IPS-18c (cell line): ENCODE measurements around the gene SERPINA3.

Experiments used
- H3K4me3 ChIP-seq: 2 replicates; pipeline ENCODE4 v1.7.0; 2013; ENCODE audit warnings: low read depth, mild to moderate bottlenecking, low read length, moderate library complexity; ENCODE audit not compliant: insufficient read depth
- H3K9me3 ChIP-seq: one replicate; pipeline ENCODE4 v1.6.1; 2013; ENCODE audit warnings: mild to moderate bottlenecking, low read length, moderate library complexity; ENCODE audit not compliant: control insufficient read depth, insufficient read depth

SERPINA3 gene

GRCh38 chr14:94581127-94581999, 30.8 kb upstream of the SERPINA3 start, which contains the start of gene SERPINA5:
Gene SERPINA5 (plus strand): TSS chr14:94581426. CDS start chr14:94587363, 5,937 bp downstream.
- no peak within 1 kb of the TSS; the same call in 1 of the 2 replicates for H3K4me3 ChIP-seq
- peaks cover 4% of the 10 kb centered on the region for H3K9me3 ChIP-seq

- Histone ChIP-seq H3K9me3 (peaks cover 4% of the 10 kb centered on the region), H3K4me3 (no peak overlapping the region)
Measured at GRCh38 chr14:94582199-94582750, 29.9 kb upstream of the SERPINA3 start.

GRCh38 chr14:94582851-94583250, 29.3 kb upstream of the SERPINA3 start:
- H3K9me3 ChIP-seq: peaks cover 4% of the 10 kb centered on the region
- no peak overlapping the region for H3K4me3 ChIP-seq

- Histone ChIP-seq H3K9me3 (peaks cover 4% of the 10 kb centered on the region), H3K4me3 (no peak overlapping the region)
Measured at GRCh38 chr14:94583557-94583956, 28.6 kb upstream of the SERPINA3 start.

GRCh38 chr14:94584591-94585280, 27.5 kb upstream of the SERPINA3 start:
- Histone ChIP-seq H3K9me3 (peaks cover 2% of the 10 kb centered on the region), H3K4me3 (no peak overlapping the region)

- H3K4me3 ChIP-seq: no peak overlapping the region
- peaks cover 2% of the 10 kb centered on the region for H3K9me3 ChIP-seq
Measured at GRCh38 chr14:94586635-94587034, 25.6 kb upstream of the SERPINA3 start.

- H3K9me3 ChIP-seq: peaks cover 2% of the 10 kb centered on the region
- no peak overlapping the region for H3K4me3 ChIP-seq
Measured at GRCh38 chr14:94588311-94588710, 23.9 kb upstream of the SERPINA3 start.

- Histone ChIP-seq H3K9me3 (peaks cover 2% of the 10 kb centered on the region), H3K4me3 (no peak overlapping the region)
Measured at GRCh38 chr14:94591073-94591472, 21.1 kb upstream of the SERPINA3 start.

GRCh38 chr14:94591871-94592270, 20.3 kb upstream of the SERPINA3 start:
- no peak overlapping the region for H3K4me3 ChIP-seq
- peaks cover 2% of the 10 kb centered on the region for H3K9me3 ChIP-seq

GRCh38 chr14:94592457-94592856, 19.7 kb upstream of the SERPINA3 start:
- Histone ChIP-seq H3K9me3 (peaks cover 2% of the 10 kb centered on the region), H3K4me3 (no peak overlapping the region)

GRCh38 chr14:94593376-94593748, 18.8 kb upstream of the SERPINA3 start:
- H3K4me3 ChIP-seq: no peak overlapping the region
- H3K9me3 ChIP-seq: peaks cover 2% of the 10 kb centered on the region

GRCh38 chr14:94593749-94594431, 18.3 kb upstream of the SERPINA3 start:
- H3K9me3 ChIP-seq: peaks cover 2% of the 10 kb centered on the region
- H3K4me3 ChIP-seq: no peak overlapping the region

GRCh38 chr14:94594441-94594840, 17.8 kb upstream of the SERPINA3 start:
- Histone ChIP-seq H3K4me3 (no peak overlapping the region), H3K9me3 (peaks cover 2% of the 10 kb centered on the region)

GRCh38 chr14:94595912-94596311, 16.3 kb upstream of the SERPINA3 start:
- no peak overlapping the region for H3K4me3 ChIP-seq

GRCh38 chr14:94596361-94596760, 15.8 kb upstream of the SERPINA3 start:
- no peaks in the 10 kb centered on the region for H3K9me3 ChIP-seq
- H3K4me3 ChIP-seq: no peak overlapping the region

More at GRCh38 chr14:94595912-94596311, 16.3 kb upstream of the SERPINA3 start:
- no peaks in the 10 kb centered on the region for H3K9me3 ChIP-seq

GRCh38 chr14:94597788-94598187, 14.4 kb upstream of the SERPINA3 start:
- H3K9me3 ChIP-seq: no peaks in the 10 kb centered on the region
- H3K4me3 ChIP-seq: no peak overlapping the region

GRCh38 chr14:94598506-94598815, 13.7 kb upstream of the SERPINA3 start:
- Histone ChIP-seq H3K9me3 (no peaks in the 10 kb centered on the region), H3K4me3 (no peak overlapping the region)
